Measurements from ENCODE around the gene MATR3. TPM values are rescaled to one million over a fixed set of nuclear protein-coding genes. Genes with fewer than 3 reads are reported as not detected.
"Not testable (repeated sequence)": the region's sequence is repeated elsewhere in the genome, so short reads cannot be mapped to it uniquely, and the experiment has no call there.

MATR3 gene
- total RNA-seq, 2 experiments from 2014 or later: 168 to 222 TPM

GRCh38 chr5:139263536-139263935, 30.0 kb upstream of the MATR3 start:
- H3K9me3 Mint-ChIP-seq: no peaks in the 10 kb centered on the region
- peaks cover 13% of the 10 kb centered on the region for H3K27me3 Mint-ChIP-seq
- POLR2A ChIA-PET: no interaction called here
- DNase-seq: no peak
- H3K27ac Mint-ChIP-seq: no peak overlapping the region
- H3K4me3 Mint-ChIP-seq: no peak overlapping the region
- H3K36me3 Mint-ChIP-seq (ENCODE audit: low read depth): no peaks in the 10 kb centered on the region
- H3K4me1 Mint-ChIP-seq: peaks cover 6% of the 10 kb centered on the region
- CTCF ChIA-PET: no interaction called here

- DNase-seq: no peak
- H3K4me3 Mint-ChIP-seq: no peak overlapping the region
- H3K27me3 Mint-ChIP-seq: peaks cover 12% of the 10 kb centered on the region
- no peaks in the 10 kb centered on the region for H3K36me3 Mint-ChIP-seq (ENCODE audit: low read depth)
- peaks cover 6% of the 10 kb centered on the region for H3K4me1 Mint-ChIP-seq
- CTCF ChIA-PET: interaction anchor here (0.9 kb wide), 1 partner anchor 9 kb away, joined by 3 read pairs; no protein-coding TSS in a partner anchor
- POLR2A ChIA-PET: no interaction called here
- H3K27ac Mint-ChIP-seq: no peak overlapping the region
- H3K9me3 Mint-ChIP-seq: no peaks in the 10 kb centered on the region
Measured at GRCh38 chr5:139263946-139264345, 29.6 kb upstream of the MATR3 start.

- Mint-ChIP-seq H3K27me3 (peaks cover 9% of the 10 kb centered on the region), H3K36me3 (ENCODE audit: low read depth) (no peaks in the 10 kb centered on the region), H3K27ac (no peak overlapping the region), H3K4me1 (peaks cover 6% of the 10 kb centered on the region), H3K9me3 (no peaks in the 10 kb centered on the region), H3K4me3 (no peak overlapping the region)
- POLR2A ChIA-PET: no interaction called here
- no peak for DNase-seq
- CTCF ChIA-PET: interaction anchor here (0.7 to 1.3 kb wide), 3 partner anchors 9 to 657 kb away, joined by 3 to 6 read pairs (median 4); no protein-coding TSS in a partner anchor
Measured at GRCh38 chr5:139265001-139265400, 28.5 kb upstream of the MATR3 start.

GRCh38 chr5:139266236-139266635, 27.3 kb upstream of the MATR3 start:
- DNase-seq: no peak
- no peak overlapping the region for H3K27ac Mint-ChIP-seq
- no peaks in the 10 kb centered on the region for H3K27me3 Mint-ChIP-seq
- no peaks in the 10 kb centered on the region for H3K36me3 Mint-ChIP-seq (ENCODE audit: low read depth)
- ChIA-PET POLR2A (no interaction called here), CTCF (no interaction called here)
- H3K4me3 Mint-ChIP-seq: no peak overlapping the region
- peaks cover 6% of the 10 kb centered on the region for H3K4me1 Mint-ChIP-seq
- H3K9me3 Mint-ChIP-seq: no peaks in the 10 kb centered on the region

GRCh38 chr5:139267481-139267880, 26.1 kb upstream of the MATR3 start:
- no peak overlapping the region for H3K4me3 Mint-ChIP-seq
- H3K9me3 Mint-ChIP-seq: no peaks in the 10 kb centered on the region
- no peaks in the 10 kb centered on the region for H3K36me3 Mint-ChIP-seq (ENCODE audit: low read depth)
- ChIA-PET CTCF (interaction anchor here (1.2 to 1.3 kb wide), 2 partner anchors 13 to 21 kb away, joined by 3 read pairs; no protein-coding TSS in a partner anchor), POLR2A (no interaction called here)
- H3K4me1 Mint-ChIP-seq: peaks cover 11% of the 10 kb centered on the region
- peaks cover 3% of the 10 kb centered on the region for H3K27me3 Mint-ChIP-seq
- DNase-seq: no peak
- no peak overlapping the region for H3K27ac Mint-ChIP-seq

GRCh38 chr5:139268364-139269202, 25.0 kb upstream of the MATR3 start:
- ChIA-PET POLR2A (no interaction called here), CTCF (interaction anchor here (0.6 to 1.2 kb wide), 3 partner anchors 12 to 690 kb away, joined by 3 to 4 read pairs (median 4); no protein-coding TSS in a partner anchor)
- Mint-ChIP-seq H3K4me1 (peaks cover 19% of the 10 kb centered on the region), H3K4me3 (no peak overlapping the region), H3K27ac (no peak overlapping the region), H3K9me3 (no peaks in the 10 kb centered on the region), H3K27me3 (peaks cover 3% of the 10 kb centered on the region), H3K36me3 (ENCODE audit: low read depth) (no peaks in the 10 kb centered on the region)
- no peak for DNase-seq

GRCh38 chr5:139270718-139271117, 22.8 kb upstream of the MATR3 start:
- CTCF ChIA-PET: interaction anchor here (1.7 to 3.0 kb wide), 2 partner anchors 9 to 152 kb away, joined by 3 to 11 read pairs; no protein-coding TSS in a partner anchor
- H3K4me3 Mint-ChIP-seq; H3K36me3 Mint-ChIP-seq (ENCODE audit: low read depth); H3K9me3 Mint-ChIP-seq; H3K27me3 Mint-ChIP-seq; DNase-seq; POLR2A ChIA-PET; H3K27ac Mint-ChIP-seq: not testable (repeated sequence)
- peaks cover 31% of the 10 kb centered on the region for H3K4me1 Mint-ChIP-seq

- no peak overlapping the region for H3K27ac Mint-ChIP-seq
- H3K27me3 Mint-ChIP-seq: peaks cover 3% of the 10 kb centered on the region
- no peak for DNase-seq
- H3K4me3 Mint-ChIP-seq: no peak overlapping the region
- H3K4me1 Mint-ChIP-seq: peaks cover 38% of the 10 kb centered on the region
- peaks cover 12% of the 10 kb centered on the region for H3K36me3 Mint-ChIP-seq (ENCODE audit: low read depth)
- POLR2A ChIA-PET: interaction anchor here (0.6 kb wide), 1 partner anchor 20 kb away, joined by 3 read pairs; no protein-coding TSS in a partner anchor
- CTCF ChIA-PET: interaction anchor here (0.6 to 3.0 kb wide), 4 partner anchors 10 to 637 kb away, joined by 3 to 11 read pairs (median 4); no protein-coding TSS in a partner anchor
- H3K9me3 Mint-ChIP-seq: no peaks in the 10 kb centered on the region
Measured at GRCh38 chr5:139271201-139272027, 22.1 kb upstream of the MATR3 start.

- ChIA-PET CTCF (interaction anchor here (0.6 to 3.0 kb wide), 12 partner anchors 8 to 508 kb away, joined by 3 to 11 read pairs (median 4); partner anchors contain the start of gene MATR3), POLR2A (no interaction called here)
- peak overlapping the region; percentile 88 for H3K27ac Mint-ChIP-seq
- peaks cover 18% of the 10 kb centered on the region for H3K36me3 Mint-ChIP-seq (ENCODE audit: low read depth)
- H3K9me3 Mint-ChIP-seq: no peaks in the 10 kb centered on the region
- peak overlapping the region; percentile 86 for H3K4me3 Mint-ChIP-seq
- H3K27me3 Mint-ChIP-seq: peaks cover 3% of the 10 kb centered on the region
- peaks cover 49% of the 10 kb centered on the region for H3K4me1 Mint-ChIP-seq
- DNase-seq: peak; percentile 48
Measured at GRCh38 chr5:139272471-139273321, 20.8 kb upstream of the MATR3 start.

GRCh38 chr5:139273322-139273571, 20.3 kb upstream of the MATR3 start:
- Mint-ChIP-seq H3K4me1 (peaks cover 54% of the 10 kb centered on the region), H3K9me3 (no peaks in the 10 kb centered on the region), H3K4me3 (peak overlapping the region; percentile 86), H3K36me3 (ENCODE audit: low read depth) (peaks cover 21% of the 10 kb centered on the region), H3K27ac (peak overlapping the region; percentile 88), H3K27me3 (peaks cover 3% of the 10 kb centered on the region)
- DNase-seq: no peak
- CTCF ChIA-PET: interaction anchor here (0.6 to 3.0 kb wide), 10 partner anchors 8 to 481 kb away, joined by 3 to 11 read pairs (median 4); partner anchors contain the start of gene MATR3
- POLR2A ChIA-PET: no interaction called here

GRCh38 chr5:139273572-139274289, 19.8 kb upstream of the MATR3 start:
- ChIA-PET POLR2A (interaction anchor here (0.6 to 0.7 kb wide), 2 partner anchors 18 to 732 kb away, joined by 5 to 12 read pairs; no protein-coding TSS in a partner anchor), CTCF (interaction anchor here (0.6 to 3.0 kb wide), 10 partner anchors 9 to 118 kb away, joined by 3 to 11 read pairs (median 3); no protein-coding TSS in a partner anchor)
- Mint-ChIP-seq H3K36me3 (ENCODE audit: low read depth) (peaks cover 21% of the 10 kb centered on the region), H3K27me3 (peaks cover 3% of the 10 kb centered on the region), H3K9me3 (no peaks in the 10 kb centered on the region), H3K4me1 (peaks cover 54% of the 10 kb centered on the region), H3K27ac (peak overlapping the region; percentile 88), H3K4me3 (peak overlapping the region; percentile 86)
- peak; percentile 86 for DNase-seq

Data from activated CD4-positive, alpha-beta T cell treated with anti-CD3 and anti-CD28 coated beads, Interleukin-2, amount 10 ng/mL, durations not matched to agents 7 days and 5 days (primary cell).